BJ (cell line): Measurements from ENCODE around the gene C16orf96. TPM values are rescaled to one million over a fixed set of nuclear protein-coding genes. Genes with fewer than 3 reads are reported as not detected.

Source experiments
- CTCF ChIA-PET: fragments of 350-600 bp; formaldehyde crosslinking; extraction: SDS; loops from one replicate; lab custom pipeline; 2021; ENCODE audit warnings: antibody characterized with exemption, inconsistent platforms; lab: Yijun Ruan, JAX
- POLR2A ChIA-PET: fragments of 300-600 bp; sonication (Branson Sonifier 250); formaldehyde crosslinking; extraction: SDS; loops from one replicate; lab custom pipeline; 2021; ENCODE audit warnings: antibody characterized with exemption; lab: Charles Lee
- DNase-seq: peaks from one replicate; pipeline ENCODE4 v3.0.0-alpha.2; 2011; ENCODE audit warnings: low read depth
- H3K27me3 ChIP-seq: 2 replicates; pipeline ENCODE4 v1.6.0; 2011; ENCODE audit warnings: low read length; ENCODE audit not compliant: control insufficient read depth, insufficient read depth
- H3K36me3 ChIP-seq: 2 replicates; pipeline ENCODE4 v1.5.1; 2011; ENCODE audit warnings: low read length; ENCODE audit not compliant: control insufficient read depth, insufficient read depth
- H3K4me3 ChIP-seq: 2 replicates; pipeline ENCODE4 v1.5.1; 2011; ENCODE audit warnings: low read depth, mild to moderate bottlenecking, control low read depth, low read length
- polyA plus RNA-seq: library from polyadenylated mRNA; depleted of rRNA; stranded (reverse); fragments of >200 nt; gene quantifications from 2 replicates; pipeline ENCODE4 v1.2.3, GENCODE V29; 2011
- TF ChIP-seq, protein P1 (sequence below): IDR thresholded peaks from 2 replicates; pipeline ENCODE4 v1.5.1; 2011; ENCODE audit warnings: low read depth, mild to moderate bottlenecking, control low read depth, inconsistent platforms, low read length, moderate library complexity; ENCODE audit not compliant: insufficient read depth

C16orf96 gene
- polyA plus RNA-seq, 1 experiment, result not detected

DNA sequence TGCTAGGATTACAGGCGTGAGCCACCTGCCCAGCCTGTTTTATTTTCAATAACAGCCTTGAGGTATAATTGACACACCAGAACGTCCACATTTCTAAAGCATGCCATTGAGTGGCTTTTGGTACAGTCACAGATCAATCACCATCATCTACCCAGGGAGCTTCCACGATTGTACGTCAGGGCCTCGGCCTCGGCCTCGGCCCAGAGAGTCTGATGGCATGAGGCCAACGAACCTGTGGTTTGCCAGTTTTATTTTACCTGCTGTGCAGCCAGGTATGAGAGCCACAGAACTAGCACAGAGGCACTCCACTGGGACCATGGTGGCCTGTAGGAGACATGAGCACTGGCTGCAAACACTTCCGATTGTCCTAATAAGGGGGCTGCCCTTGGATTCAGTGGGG, 50.2 kb downstream of the C16orf96 start:
- Histone ChIP-seq H3K27me3 (peaks cover 3% of the 10 kb centered on the region), H3K36me3 (peaks cover 10% of the 10 kb centered on the region), H3K4me3 (no peak overlapping the region)
- ChIA-PET CTCF (no interaction called here), POLR2A (no interaction called here)
- no peak for DNase-seq
- TF ChIP-seq, protein P1, sequence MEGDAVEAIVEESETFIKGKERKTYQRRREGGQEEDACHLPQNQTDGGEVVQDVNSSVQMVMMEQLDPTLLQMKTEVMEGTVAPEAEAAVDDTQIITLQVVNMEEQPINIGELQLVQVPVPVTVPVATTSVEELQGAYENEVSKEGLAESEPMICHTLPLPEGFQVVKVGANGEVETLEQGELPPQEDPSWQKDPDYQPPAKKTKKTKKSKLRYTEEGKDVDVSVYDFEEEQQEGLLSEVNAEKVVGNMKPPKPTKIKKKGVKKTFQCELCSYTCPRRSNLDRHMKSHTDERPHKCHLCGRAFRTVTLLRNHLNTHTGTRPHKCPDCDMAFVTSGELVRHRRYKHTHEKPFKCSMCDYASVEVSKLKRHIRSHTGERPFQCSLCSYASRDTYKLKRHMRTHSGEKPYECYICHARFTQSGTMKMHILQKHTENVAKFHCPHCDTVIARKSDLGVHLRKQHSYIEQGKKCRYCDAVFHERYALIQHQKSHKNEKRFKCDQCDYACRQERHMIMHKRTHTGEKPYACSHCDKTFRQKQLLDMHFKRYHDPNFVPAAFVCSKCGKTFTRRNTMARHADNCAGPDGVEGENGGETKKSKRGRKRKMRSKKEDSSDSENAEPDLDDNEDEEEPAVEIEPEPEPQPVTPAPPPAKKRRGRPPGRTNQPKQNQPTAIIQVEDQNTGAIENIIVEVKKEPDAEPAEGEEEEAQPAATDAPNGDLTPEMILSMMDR, result no peak

DNA sequence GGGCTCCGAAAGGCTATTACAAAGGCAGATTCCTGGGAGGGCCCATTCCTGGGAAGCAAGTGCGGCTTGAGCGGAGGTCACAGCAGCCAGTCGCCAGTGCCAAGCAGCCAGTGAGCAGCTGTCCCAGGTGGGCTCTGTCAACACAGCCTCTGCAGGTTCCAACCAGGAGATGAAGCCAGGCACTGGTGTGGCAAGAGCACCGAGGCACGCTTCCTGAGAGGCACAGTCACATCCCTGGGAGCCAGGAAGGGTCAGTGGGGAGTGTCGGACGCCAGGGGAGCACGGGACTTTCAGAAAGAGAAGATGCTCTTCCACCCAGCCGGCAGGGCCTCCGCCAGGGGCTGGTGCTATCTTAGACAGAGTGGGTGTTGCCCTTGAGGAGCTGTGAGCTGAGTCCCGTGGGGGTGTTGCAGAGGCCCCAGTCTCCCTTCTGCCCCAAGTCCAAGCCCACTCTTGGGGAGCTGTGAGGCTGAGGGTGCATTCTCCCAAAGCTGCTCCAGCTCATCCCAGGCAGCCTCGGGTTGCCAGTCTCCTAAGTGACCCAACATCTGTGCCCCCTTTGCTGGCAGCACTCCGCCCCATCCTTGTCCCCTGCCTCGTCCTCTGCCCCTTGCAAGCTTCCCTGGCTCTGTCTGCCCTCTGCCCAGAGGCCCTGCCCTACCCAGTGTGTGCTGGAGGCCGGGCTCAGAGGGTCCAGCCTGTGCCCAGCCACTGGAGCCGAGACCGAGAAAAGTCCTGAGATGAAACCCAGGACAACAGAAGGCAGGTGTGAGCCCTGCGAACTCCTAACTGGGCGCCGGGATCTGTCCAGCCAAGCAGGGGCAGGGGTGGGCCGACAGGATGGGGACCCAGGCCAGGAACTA, 51.9 kb downstream of the C16orf96 start:
- CTCF ChIA-PET, result no interaction called here

DNA sequence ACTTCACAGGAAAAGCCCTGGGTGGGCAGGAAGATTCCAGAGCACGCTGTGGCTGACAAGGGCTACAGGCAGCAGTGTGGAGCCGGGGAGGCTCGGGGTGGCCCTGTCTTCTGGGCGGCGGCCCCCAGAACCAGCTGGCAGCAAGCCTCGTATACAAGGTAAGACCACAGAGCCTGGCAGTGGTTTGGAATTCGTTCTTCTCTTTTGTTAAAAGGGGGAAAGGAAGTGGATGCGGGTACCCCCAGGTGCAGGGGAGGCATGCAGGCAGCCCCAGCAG, 52.5 kb downstream of the C16orf96 start:
- H3K27me3 ChIP-seq, result no peaks in the 10 kb centered on the region
- H3K36me3 ChIP-seq, result peaks cover 10% of the 10 kb centered on the region
- TF ChIP-seq, protein P1, result no peak
- POLR2A ChIA-PET, result no interaction called here
- CTCF ChIA-PET, result interaction anchor here (1.5 kb wide), 1 partner anchor 15 kb away, joined by 3 read pairs; the partner anchor contains the start of gene MGRN1
- no peak for DNase-seq
- no peak overlapping the region for H3K4me3 ChIP-seq

More for the DNA sequence above, 51.9 kb downstream of the C16orf96 start:
- H3K4me3 ChIP-seq, result no peak overlapping the region
- peaks cover 10% of the 10 kb centered on the region for H3K36me3 ChIP-seq
- POLR2A ChIA-PET, result no interaction called here
- no peak for DNase-seq
- TF ChIP-seq, protein P1, result no peak
- H3K27me3 ChIP-seq, result no peaks in the 10 kb centered on the region

DNA sequence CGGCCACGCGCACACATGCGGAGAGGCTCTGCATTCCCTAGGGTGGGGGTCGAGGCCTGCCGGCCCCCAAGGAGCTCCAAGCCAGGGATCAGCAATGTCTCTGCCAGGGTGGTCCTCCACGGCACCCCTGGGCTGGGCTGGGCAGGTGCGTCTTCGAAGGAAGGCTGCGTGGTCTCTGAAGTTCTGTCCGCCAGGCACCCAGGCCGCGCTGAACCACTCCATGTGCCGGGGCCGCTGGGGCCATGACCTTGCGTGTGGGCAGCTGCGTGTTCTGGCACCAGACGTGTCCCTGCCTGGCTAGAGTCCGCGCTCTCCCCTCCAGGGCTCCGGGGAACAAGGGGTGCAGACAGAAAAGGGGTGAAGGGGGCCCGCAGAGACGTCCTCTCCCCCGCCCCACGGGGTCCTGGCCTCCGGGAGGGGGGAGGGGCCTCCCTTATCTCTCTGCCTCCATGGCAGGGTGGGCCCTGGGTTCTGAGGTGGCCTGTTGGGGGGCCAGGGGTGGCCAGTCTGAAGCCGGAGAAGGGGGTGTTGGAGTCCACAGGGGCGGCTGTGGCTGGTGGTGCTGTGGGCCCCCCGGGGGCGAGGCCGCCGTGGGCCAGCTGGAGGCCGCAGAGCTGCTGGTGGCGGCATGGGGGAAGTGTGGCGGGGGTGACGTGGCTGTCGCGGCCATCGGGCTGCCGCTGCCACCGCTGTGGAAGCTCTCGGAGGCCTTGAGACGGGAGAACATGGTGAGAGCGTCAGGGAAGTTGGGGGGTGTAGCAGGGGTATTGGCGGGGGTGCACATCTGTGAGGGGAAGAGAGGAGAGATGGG, 53.3 kb downstream of the C16orf96 start:
- POLR2A ChIA-PET, result no interaction called here
- Histone ChIP-seq H3K4me3 (no peak overlapping the region), H3K27me3 (no peaks in the 10 kb centered on the region), H3K36me3 (peaks cover 10% of the 10 kb centered on the region)
- CTCF ChIA-PET, result interaction anchor here (1.5 to 3.1 kb wide), 2 partner anchors 15 to 24 kb away, joined by 3 to 14 read pairs; partner anchors contain the start of gene MGRN1
- TF ChIP-seq, protein P1, result no peak
- no peak for DNase-seq
